22Rv1 (cell line): ENCODE results near the gene RAP2C.

Experiments
- ZFX ChIP-seq: fragments of 450-650 bp; IDR thresholded peaks from 2 replicates; pipeline ENCODE4 v1.6.1; 2017; ENCODE audit warnings: antibody characterized with exemption, borderline replicate concordance
- TF ChIP-seq, protein P1 (sequence below): fragments of 450-650 bp; IDR thresholded peaks from 2 replicates; pipeline ENCODE4 v1.5.1; 2017; ENCODE audit warnings: mild to moderate bottlenecking

- TF ChIP-seq, protein P1, sequence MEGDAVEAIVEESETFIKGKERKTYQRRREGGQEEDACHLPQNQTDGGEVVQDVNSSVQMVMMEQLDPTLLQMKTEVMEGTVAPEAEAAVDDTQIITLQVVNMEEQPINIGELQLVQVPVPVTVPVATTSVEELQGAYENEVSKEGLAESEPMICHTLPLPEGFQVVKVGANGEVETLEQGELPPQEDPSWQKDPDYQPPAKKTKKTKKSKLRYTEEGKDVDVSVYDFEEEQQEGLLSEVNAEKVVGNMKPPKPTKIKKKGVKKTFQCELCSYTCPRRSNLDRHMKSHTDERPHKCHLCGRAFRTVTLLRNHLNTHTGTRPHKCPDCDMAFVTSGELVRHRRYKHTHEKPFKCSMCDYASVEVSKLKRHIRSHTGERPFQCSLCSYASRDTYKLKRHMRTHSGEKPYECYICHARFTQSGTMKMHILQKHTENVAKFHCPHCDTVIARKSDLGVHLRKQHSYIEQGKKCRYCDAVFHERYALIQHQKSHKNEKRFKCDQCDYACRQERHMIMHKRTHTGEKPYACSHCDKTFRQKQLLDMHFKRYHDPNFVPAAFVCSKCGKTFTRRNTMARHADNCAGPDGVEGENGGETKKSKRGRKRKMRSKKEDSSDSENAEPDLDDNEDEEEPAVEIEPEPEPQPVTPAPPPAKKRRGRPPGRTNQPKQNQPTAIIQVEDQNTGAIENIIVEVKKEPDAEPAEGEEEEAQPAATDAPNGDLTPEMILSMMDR: no peak
- TF ChIP-seq ZFX: no peak
Observed at GRCh38 chrX:132169554-132169953, 49.7 kb downstream of the RAP2C start.
